SK-N-SH (cell line): Measurements from ENCODE around the gene LSM3.

Experiments
- CHD2 ChIP-seq: fragments of 150-350 bp; IDR thresholded peaks from 2 replicates; pipeline ENCODE4 v1.6.1; 2018; ENCODE audit warnings: low read length; ENCODE audit not compliant: partially characterized antibody
- CTCF ChIP-seq: fragments of 200-600 bp; sonication (generic); IDR thresholded peaks from 2 replicates; pipeline ENCODE4 v1.6.1; 2017; ENCODE audit warnings: antibody characterized with exemption, mild to moderate bottlenecking, moderate library complexity
- EZH2phosphoT487 ChIP-seq: fragments of 200-600 bp; sonication (generic); IDR thresholded peaks from 2 replicates; pipeline ENCODE4 v1.6.1; 2017; ENCODE audit warnings: low read depth, mixed run types, mild to moderate bottlenecking, antibody characterized with exemption, moderate library complexity, borderline replicate concordance
- MXI1 ChIP-seq: IDR thresholded peaks from 2 replicates; pipeline ENCODE4 v1.6.1; 2012; ENCODE audit warnings: mild to moderate bottlenecking, low read depth, low read length, improper control_type of control experiment
- PBX3 ChIP-seq: IDR thresholded peaks from 2 replicates; pipeline ENCODE4; 2012
- POLR2AphosphoS5 ChIP-seq: IDR thresholded peaks from 2 replicates; pipeline ENCODE4 v1.6.1; 2012; ENCODE audit warnings: low read depth, low read length
- RCOR1 ChIP-seq: fragments of 150-350 bp; IDR thresholded peaks from 2 replicates; pipeline ENCODE4 v1.6.1; 2017; ENCODE audit warnings: antibody characterized with exemption, low read length
- REST ChIP-seq: IDR thresholded peaks from 2 replicates; pipeline ENCODE4 v1.6.1; 2012; ENCODE audit warnings: mild to moderate bottlenecking, low read depth, low read length, moderate library complexity
- RFX5 ChIP-seq: IDR thresholded peaks from 2 replicates; pipeline ENCODE4 v1.6.1; 2012; ENCODE audit warnings: mild to moderate bottlenecking, improper control_type of control experiment, low read length
- SIN3A ChIP-seq: IDR thresholded peaks from 2 replicates; pipeline ENCODE4 v1.6.1; 2012; ENCODE audit warnings: low read depth, mild to moderate bottlenecking, low read length, moderate library complexity, borderline replicate concordance
- TAF1 ChIP-seq: IDR thresholded peaks from 2 replicates; pipeline ENCODE4 v1.6.1; 2012; ENCODE audit warnings: low read depth, mild to moderate bottlenecking, low read length, moderate library complexity, borderline replicate concordance
- USF1 ChIP-seq: IDR thresholded peaks from 2 replicates; pipeline ENCODE4 v1.4.0; 2012; ENCODE audit warnings: low read depth, borderline replicate concordance
- USF2 ChIP-seq: fragments of 150-350 bp; IDR thresholded peaks from 2 replicates; pipeline ENCODE4 v1.6.1; 2017; ENCODE audit warnings: antibody characterized with exemption, low read length, low read depth, borderline replicate concordance

- no peak for TF ChIP-seq CTCF
- no peak for TF ChIP-seq USF2
- no peak for TF ChIP-seq EZH2phosphoT487
- no peak for TF ChIP-seq MXI1
- TF ChIP-seq POLR2AphosphoS5: no peak
- no peak for TF ChIP-seq USF1
- no peak for TF ChIP-seq SIN3A
- no peak for TF ChIP-seq TAF1
- no peak for TF ChIP-seq REST
- no peak for TF ChIP-seq PBX3
- no peak for TF ChIP-seq RCOR1
- no peak for TF ChIP-seq RFX5
- TF ChIP-seq CHD2: no peak
Measured at GRCh38 chr3:14174483-14174882, 4.1 kb upstream of the LSM3 start.
